WTC11 (cell line): ENCODE measurements around the gene MACROD2.

Experiments used
- CTCF ChIP-seq: fragments of 200-600 bp; IDR thresholded peaks from 2 replicates; pipeline ENCODE4 v1.8.0; 2022; ENCODE audit warnings: antibody characterized with exemption
- NR1H2 ChIP-seq: sonication (generic); formaldehyde crosslinking; IDR thresholded peaks from 2 replicates; pipeline ENCODE4 v1.9.0; 2021; ENCODE audit warnings: mild to moderate bottlenecking, moderate library complexity, missing genetic modification reagents
- NR2C2 ChIP-seq: sonication (generic); formaldehyde crosslinking; IDR thresholded peaks from 2 replicates; pipeline ENCODE4 v1.8.0; 2022; ENCODE audit warnings: mild to moderate bottlenecking, missing genetic modification reagents
- ZBTB21 ChIP-seq: sonication (generic); formaldehyde crosslinking; IDR thresholded peaks from 2 replicates; pipeline ENCODE4 v1.8.1; 2023; ENCODE audit warnings: mild to moderate bottlenecking, missing genetic modification reagents, borderline replicate concordance

DNA sequence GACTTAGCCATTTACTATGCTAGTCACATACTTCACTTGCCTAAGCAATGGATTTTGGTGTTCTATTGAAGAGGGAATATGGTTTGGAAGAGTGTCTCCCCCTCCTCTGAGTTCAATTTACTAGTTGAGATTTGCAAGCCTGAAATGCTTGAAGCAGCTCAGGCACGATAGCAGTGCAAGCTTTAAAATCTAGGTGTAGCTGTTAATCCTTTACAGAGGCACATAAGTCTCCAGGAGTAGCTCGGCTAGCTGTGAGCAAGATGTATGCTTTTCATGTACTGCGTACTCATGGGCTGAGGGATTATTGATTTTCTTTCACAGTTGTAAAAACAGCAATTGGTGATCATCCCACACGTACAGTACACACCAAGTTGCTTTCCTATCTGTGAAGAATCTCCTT lies 341.4 kb downstream of the MACROD2 start:
- TF ChIP-seq NR2C2 (CRISPR knock-in tag) (no peak), ZBTB21 (CRISPR knock-in tag) (no peak), CTCF (no peak), NR1H2 (CRISPR knock-in tag) (no peak)
